LNCAP (cell line): Measurements from ENCODE around the gene LRP6.
A peak's percentile ranks its signal among the peaks of the same experiment; 100 is the strongest.

Experiments
- TF ChIP-seq, protein P1 (sequence below): fragments of 450-650 bp; IDR thresholded peaks from 2 replicates; pipeline ENCODE4 v1.5.1; 2017; ENCODE audit warnings: mild to moderate bottlenecking

The LRP6 gene

DNA sequence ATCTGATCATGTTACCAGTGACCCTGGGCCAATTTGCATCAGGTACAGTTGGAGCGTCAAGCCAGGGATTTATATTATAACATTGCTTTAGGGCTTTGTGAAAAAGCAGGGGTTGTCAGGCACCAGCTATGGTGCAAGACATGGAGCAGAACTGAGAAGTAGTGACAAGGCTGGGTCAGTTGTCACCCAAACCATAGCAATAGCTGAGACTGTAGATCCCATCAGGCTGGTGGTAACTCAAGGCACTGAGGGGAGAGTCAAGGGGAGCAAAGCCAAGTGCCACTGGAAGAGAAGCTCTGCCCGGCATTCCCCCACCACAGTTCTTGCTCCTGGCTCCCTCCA, 179.2 kb downstream of the LRP6 start:
- TF ChIP-seq, protein P1, sequence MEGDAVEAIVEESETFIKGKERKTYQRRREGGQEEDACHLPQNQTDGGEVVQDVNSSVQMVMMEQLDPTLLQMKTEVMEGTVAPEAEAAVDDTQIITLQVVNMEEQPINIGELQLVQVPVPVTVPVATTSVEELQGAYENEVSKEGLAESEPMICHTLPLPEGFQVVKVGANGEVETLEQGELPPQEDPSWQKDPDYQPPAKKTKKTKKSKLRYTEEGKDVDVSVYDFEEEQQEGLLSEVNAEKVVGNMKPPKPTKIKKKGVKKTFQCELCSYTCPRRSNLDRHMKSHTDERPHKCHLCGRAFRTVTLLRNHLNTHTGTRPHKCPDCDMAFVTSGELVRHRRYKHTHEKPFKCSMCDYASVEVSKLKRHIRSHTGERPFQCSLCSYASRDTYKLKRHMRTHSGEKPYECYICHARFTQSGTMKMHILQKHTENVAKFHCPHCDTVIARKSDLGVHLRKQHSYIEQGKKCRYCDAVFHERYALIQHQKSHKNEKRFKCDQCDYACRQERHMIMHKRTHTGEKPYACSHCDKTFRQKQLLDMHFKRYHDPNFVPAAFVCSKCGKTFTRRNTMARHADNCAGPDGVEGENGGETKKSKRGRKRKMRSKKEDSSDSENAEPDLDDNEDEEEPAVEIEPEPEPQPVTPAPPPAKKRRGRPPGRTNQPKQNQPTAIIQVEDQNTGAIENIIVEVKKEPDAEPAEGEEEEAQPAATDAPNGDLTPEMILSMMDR = no peak

DNA sequence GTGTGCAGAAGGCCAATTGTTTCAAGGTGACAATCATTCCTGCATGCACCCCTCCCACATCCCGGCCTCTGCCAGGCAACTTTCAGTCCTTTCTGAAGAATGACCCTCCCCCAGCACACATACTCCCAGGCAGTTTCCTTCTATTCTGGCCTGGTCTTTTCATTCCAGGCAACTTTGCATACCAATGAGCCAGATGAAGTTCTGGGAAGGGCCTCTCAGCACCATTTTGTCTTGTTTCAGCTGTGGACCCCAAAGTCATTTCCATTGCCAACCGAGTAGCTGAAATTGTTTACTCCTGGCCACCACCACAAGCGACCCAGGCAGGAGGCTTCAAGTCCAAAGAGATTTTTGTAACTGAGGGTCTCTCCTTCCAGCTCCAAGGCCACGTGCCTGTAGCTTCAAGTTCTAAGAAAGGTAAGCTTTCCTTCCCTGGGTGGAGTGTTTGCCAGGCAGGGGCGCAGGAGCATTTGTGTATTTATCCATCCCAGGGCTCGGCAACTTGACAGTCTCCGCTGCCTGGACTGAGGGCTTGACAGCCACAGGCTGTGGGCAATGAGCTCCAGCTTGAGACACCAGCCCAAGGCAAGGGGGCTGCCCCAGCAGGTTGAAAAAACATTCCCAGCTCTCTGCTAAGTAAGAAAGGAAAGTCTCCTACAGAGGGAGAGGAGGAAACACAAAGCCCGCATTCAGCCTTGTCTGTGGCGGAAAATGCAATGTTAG, 179.7 kb downstream of the LRP6 start:
- TF ChIP-seq, protein P1 = no peak

DNA sequence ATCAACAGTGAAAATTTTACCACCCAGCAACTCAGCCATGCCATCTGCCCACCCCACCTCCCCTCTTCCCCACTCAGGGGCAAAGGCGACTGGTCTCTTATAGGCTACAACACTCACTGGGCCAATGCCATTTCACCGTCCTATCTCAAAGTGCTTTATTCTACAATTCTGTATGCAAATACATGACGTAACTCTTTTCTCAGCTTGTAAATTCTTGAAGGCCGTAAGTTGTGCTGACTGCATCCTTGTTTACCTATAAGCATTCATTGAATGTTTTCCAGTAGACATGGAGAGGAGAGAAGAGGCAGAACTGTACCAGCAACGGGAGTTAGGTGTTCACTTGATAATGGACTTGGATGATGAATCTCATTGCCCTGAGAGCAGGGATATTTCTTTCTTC, 180.5 kb downstream of the LRP6 start:
- TF ChIP-seq, protein P1 = no peak

DNA sequence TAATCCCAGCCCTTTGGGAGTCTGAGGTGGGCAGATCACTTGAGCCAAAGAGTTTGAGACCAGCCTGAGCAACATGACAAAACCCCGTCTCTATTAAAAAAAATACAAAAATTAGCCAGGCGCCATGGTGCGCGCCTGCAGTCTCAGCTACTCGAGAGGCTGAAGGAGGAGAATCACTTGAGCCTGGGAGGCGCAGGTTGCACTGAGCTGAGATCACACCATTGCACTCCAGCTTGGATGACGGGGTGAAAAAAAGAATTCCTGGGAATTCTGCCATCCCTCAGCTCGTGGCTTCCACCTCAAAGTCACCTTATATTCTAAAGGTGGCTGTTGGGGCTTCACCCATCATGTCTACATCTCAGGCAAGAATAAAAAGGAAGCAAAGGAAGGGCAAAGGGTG, 183.2 kb downstream of the LRP6 start:
- TF ChIP-seq, protein P1 = no peak

DNA sequence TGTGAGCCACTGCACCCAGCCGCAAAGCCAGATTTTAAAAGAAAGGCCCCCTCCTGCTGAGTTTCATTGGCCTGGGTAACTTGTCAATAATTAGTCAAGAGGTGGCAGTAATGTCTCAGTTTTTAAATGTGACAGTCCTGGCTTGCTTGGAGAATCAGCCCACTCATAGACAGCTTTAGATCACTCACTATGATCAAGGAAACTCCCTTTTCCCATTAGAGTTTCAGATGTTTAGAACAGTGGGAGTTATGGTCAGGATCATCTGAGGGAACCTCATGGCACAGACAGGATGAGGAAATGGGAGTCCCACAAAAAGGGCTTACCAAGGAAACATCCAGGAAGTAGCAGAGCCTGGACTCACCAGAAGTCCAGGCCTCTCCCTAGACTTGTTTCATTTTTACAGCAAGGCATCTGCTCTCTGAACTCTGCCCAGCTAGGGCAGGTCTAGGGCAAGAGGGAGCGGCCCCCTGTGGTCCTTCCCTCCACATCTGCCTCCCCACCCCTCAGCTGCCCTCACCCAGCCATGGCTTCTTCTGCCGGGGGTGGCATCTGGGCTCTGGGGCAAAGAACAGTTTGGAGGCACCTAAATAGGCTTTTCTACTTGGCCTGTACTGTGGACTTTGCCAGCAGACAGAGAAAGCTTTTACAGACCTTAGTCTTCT, 184.9 kb downstream of the LRP6 start:
- TF ChIP-seq, protein P1 = peak; percentile 62; the same call in 1 of the 2 replicates

DNA sequence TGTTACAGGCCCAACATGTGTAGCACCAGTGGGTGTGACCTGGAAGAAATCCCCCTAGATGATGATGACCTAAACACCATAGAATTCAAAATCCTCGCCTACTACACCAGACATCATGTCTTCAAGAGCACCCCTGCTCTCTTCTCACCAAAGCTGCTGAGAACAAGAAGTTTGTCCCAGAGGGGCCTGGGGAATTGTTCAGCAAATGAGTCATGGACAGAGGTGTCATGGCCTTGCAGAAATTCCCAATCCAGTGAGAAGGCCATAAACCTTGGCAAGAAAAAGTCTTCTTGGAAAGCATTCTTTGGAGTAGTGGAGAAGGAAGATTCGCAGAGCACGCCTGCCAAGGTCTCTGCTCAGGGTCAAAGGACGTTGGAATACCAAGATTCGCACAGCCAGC, 187.6 kb downstream of the LRP6 start:
- TF ChIP-seq, protein P1 = no peak

DNA sequence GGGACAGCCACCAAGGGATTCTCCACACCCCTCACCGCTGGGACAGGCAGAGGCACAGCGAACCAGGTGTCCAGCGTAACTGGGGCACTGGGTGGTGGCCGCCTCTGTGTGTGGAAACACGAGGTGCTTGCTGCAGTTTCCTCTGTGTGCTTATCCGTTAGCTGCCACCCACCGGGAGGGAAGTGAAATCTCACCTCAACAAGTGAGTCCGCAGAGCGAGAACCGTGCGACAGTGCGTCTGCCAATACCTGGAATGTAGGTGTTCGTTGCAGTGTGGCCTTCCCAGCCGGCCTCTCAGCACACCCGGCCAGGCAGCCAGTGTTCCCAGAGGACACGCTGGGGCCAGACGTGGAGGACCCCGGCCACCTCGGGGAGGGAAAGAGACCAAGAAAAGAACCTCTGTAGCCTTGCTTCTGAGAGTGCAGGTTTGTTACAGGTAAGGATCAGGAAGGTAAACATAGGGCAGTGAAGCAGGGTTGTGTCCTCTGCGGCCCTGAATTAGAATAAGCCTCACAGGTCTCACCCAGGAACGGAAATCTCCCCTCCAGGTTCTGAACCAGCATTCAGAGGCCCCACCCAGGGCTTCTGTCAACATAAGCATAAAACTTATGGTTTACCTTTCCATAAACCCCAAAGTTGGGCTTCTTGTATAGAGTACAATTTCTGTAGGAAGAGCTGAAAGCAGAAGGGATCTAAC, 194.6 kb downstream of the LRP6 start:
- TF ChIP-seq, protein P1 = no peak
